ENCODE results near the gene PTPN23. TPM values are rescaled to one million over a fixed set of nuclear protein-coding genes. Genes with fewer than 3 reads are reported as not detected.

Gene PTPN23
- total RNA-seq, 1 donor from 2014 or later = 56.7 TPM

DNA sequence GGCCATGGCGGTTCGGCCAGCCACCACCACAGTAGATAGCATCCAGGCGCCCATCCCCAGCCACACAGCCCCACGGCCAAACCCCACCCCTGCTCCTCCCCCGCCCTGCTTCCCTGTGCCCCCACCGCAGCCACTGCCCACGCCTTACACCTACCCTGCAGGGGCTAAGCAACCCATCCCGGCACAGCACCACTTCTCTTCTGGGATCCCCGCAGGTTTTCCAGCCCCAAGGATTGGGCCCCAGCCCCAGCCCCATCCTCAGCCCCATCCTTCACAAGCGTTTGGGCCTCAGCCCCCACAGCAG is 29.5 kb downstream of the PTPN23 start:
- H3K9me3 Mint-ChIP-seq = no peaks in the 10 kb centered on the region

DNA sequence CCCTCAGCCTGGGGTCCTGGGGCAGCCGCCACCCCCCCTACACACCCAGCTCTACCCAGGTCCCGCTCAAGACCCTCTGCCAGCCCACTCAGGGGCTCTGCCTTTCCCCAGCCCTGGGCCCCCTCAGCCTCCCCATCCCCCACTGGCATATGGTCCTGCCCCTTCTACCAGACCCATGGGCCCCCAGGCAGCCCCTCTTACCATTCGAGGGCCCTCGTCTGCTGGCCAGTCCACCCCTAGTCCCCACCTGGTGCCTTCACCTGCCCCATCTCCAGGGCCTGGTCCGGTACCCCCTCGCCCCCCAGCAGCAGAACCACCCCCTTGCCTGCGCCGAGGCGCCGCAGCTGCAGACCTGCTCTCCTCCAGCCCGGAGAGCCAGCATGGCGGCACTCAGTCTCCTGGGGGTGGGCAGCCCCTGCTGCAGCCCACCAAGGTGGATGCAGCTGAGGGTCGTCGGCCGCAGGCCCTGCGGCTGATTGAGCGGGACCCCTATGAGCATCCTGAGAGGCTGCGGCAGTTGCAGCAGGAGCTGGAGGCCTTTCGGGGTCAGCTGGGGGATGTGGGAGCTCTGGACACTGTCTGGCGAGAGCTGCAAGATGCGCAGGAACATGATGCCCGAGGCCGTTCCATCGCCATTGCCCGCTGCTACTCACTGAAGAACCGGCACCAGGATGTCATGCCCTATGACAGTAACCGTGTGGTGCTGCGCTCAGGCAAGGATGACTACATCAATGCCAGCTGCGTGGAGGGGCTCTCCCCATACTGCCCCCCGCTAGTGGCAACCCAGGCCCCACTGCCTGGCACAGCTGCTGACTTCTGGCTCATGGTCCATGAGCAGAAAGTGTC is 30.2 kb downstream of the PTPN23 start:
- Mint-ChIP-seq H3K4me3 (no peak overlapping the region), H3K27ac (no peak overlapping the region), H3K9me3 (no peaks in the 10 kb centered on the region), H3K27me3 (ENCODE audit: low read depth) (no peaks in the 10 kb centered on the region), H3K36me3 (peaks cover 10% of the 10 kb centered on the region), H3K4me1 (no peaks in the 10 kb centered on the region)
- DNase-seq (ENCODE audit: low spot score in 2 of 2, unreplicated experiment in 2 of 2) = no peak
- TF ChIP-seq, protein P1, sequence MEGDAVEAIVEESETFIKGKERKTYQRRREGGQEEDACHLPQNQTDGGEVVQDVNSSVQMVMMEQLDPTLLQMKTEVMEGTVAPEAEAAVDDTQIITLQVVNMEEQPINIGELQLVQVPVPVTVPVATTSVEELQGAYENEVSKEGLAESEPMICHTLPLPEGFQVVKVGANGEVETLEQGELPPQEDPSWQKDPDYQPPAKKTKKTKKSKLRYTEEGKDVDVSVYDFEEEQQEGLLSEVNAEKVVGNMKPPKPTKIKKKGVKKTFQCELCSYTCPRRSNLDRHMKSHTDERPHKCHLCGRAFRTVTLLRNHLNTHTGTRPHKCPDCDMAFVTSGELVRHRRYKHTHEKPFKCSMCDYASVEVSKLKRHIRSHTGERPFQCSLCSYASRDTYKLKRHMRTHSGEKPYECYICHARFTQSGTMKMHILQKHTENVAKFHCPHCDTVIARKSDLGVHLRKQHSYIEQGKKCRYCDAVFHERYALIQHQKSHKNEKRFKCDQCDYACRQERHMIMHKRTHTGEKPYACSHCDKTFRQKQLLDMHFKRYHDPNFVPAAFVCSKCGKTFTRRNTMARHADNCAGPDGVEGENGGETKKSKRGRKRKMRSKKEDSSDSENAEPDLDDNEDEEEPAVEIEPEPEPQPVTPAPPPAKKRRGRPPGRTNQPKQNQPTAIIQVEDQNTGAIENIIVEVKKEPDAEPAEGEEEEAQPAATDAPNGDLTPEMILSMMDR (IDR thresholded peaks at IDR 0.05; ENCODE audit: unreplicated experiment) = no peak

More for the DNA sequence above, 29.5 kb downstream of the PTPN23 start:
- Mint-ChIP-seq H3K27ac (no peak overlapping the region), H3K27me3 (ENCODE audit: low read depth) (no peaks in the 10 kb centered on the region), H3K4me3 (no peak overlapping the region), H3K4me1 (no peaks in the 10 kb centered on the region), H3K36me3 (peaks cover 10% of the 10 kb centered on the region)
- TF ChIP-seq, protein P1 (IDR thresholded peaks at IDR 0.05; ENCODE audit: unreplicated experiment) = no peak
- DNase-seq (ENCODE audit: low spot score in 2 of 2, unreplicated experiment in 2 of 2) = no peak

DNA sequence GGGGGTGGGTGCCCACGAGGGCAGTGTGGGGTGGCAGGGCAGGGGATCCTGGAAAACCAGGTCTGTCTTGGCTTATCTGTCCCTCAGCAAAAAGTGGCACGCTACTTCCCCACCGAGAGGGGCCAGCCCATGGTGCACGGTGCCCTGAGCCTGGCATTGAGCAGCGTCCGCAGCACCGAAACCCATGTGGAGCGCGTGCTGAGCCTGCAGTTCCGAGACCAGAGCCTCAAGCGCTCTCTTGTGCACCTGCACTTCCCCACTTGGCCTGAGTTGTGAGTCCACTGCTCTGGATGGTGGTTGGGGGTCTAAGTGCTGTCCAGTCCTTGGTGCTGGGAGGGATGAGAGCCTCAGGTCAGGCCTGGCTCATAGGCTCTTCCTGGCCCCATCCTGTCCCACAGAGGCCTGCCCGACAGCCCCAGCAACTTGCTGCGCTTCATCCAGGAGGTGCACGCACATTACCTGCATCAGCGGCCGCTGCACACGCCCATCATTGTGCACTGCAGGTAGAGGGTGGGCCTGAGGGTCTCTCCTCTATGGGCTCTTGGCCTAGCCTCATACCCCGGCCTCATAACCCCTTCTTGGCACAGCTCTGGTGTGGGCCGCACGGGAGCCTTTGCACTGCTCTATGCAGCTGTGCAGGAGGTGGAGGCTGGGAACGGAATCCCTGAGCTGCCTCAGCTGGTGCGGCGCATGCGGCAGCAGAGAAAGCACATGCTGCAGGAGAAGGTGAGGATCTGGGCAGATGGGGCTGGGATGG is 31.1 kb downstream of the PTPN23 start:
- H3K36me3 Mint-ChIP-seq = peaks cover 11% of the 10 kb centered on the region
- H3K27ac Mint-ChIP-seq = no peak overlapping the region
- no peaks in the 10 kb centered on the region for H3K27me3 Mint-ChIP-seq (ENCODE audit: low read depth)
- no peak overlapping the region for H3K4me3 Mint-ChIP-seq
- H3K4me1 Mint-ChIP-seq = no peaks in the 10 kb centered on the region
- TF ChIP-seq, protein P1 (IDR thresholded peaks at IDR 0.05; ENCODE audit: unreplicated experiment) = no peak
- no peaks in the 10 kb centered on the region for H3K9me3 Mint-ChIP-seq
- DNase-seq (ENCODE audit: low spot score in 2 of 2, unreplicated experiment in 2 of 2) = no peak

DNA sequence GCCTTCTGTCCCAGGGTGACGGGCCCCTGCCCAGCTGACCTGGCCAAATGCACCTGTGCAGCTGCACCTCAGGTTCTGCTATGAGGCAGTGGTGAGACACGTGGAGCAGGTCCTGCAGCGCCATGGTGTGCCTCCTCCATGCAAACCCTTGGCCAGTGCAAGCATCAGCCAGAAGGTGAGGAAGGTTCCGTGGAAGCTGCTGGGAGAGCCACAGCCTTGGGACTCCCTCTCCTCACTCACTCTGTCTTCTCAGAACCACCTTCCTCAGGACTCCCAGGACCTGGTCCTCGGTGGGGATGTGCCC is 31.6 kb downstream of the PTPN23 start:
- Mint-ChIP-seq H3K4me3 (no peak overlapping the region), H3K4me1 (no peaks in the 10 kb centered on the region), H3K9me3 (no peaks in the 10 kb centered on the region), H3K27me3 (ENCODE audit: low read depth) (no peaks in the 10 kb centered on the region), H3K36me3 (peaks cover 12% of the 10 kb centered on the region), H3K27ac (no peak overlapping the region)
- DNase-seq (ENCODE audit: low spot score in 2 of 2, unreplicated experiment in 2 of 2) = no peak
- TF ChIP-seq, protein P1 (IDR thresholded peaks at IDR 0.05; ENCODE audit: unreplicated experiment) = no peak

DNA sequence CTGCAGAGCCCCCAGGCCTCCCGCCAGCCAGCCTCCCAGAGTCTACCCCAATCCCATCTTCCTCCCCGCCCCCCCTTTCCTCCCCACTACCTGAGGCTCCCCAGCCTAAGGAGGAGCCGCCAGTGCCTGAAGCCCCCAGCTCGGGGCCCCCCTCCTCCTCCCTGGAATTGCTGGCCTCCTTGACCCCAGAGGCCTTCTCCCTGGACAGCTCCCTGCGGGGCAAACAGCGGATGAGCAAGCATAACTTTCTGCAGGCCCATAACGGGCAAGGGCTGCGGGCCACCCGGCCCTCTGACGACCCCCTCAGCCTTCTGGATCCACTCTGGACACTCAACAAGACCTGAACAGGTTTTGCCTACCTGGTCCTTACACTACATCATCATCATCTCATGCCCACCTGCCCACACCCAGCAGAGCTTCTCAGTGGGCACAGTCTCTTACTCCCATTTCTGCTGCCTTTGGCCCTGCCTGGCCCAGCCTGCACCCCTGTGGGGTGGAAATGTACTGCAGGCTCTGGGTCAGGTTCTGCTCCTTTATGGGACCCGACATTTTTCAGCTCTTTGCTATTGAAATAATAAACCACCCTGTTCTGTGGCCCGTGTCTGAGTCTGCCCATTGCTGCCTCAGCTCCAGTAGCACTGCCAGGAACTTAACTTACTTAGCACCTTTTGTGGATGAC is 32.2 kb downstream of the PTPN23 start:
- H3K27me3 Mint-ChIP-seq (ENCODE audit: low read depth) = no peaks in the 10 kb centered on the region
- H3K9me3 Mint-ChIP-seq = no peaks in the 10 kb centered on the region
- TF ChIP-seq, protein P1 (IDR thresholded peaks at IDR 0.05; ENCODE audit: unreplicated experiment) = no peak
- no peak for DNase-seq (ENCODE audit: low spot score in 2 of 2, unreplicated experiment in 2 of 2)
- H3K27ac Mint-ChIP-seq = no peak overlapping the region
- H3K36me3 Mint-ChIP-seq = peaks cover 9% of the 10 kb centered on the region
- no peak overlapping the region for H3K4me3 Mint-ChIP-seq
- H3K4me1 Mint-ChIP-seq = no peaks in the 10 kb centered on the region

All from mesothelial cell of epicardium (in vitro differentiated cells).